ENCODE results near the gene SUPT16H.
A peak's percentile ranks its signal among the peaks of the same experiment; 100 is the strongest.
"Not testable (repeated sequence)": the region's sequence is repeated elsewhere in the genome, so short reads cannot be mapped to it uniquely, and the experiment has no call there.

The SUPT16H gene

DNA sequence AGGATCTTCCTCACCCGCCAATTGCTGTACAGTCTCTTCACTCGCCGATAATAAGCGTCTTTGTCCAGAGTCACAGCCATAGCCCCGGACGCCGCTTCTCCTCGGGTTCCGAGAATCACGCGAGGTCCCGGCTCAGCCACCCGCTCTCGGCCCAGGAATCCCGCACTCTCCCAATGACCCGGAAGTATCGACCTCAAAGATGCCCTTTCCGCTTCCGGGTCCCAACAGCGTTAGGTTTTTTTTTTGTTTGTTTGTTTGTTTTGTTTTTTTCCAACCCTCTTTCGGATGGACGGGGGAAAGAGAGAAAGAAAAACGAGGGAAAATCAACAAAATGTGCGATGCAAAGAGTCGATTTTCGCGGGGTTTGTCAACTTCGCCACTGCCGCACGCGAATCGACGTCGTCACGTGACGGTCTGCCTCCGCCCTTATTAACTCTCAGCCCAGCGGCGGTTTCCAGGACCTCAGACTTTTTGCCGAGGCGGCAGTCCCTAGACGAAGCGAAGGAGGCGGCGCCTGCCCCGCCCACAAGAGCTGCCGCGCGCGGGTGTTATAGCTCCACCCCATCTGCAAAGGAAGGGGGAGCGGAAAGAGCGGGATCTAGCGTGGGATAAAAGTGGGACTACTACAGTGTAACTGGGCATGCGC, at the start of gene SUPT16H:
SUPT16H (minus strand) TSS at position 172 of the 646 bp plus-strand sequence; CDS start at position 80, 92 bp downstream.
- peak; percentile 30 for FAIRE-seq

GRCh38 chr14:21431126-21431525, 47.3 kb upstream of the SUPT16H start:
- DNase-seq (ENCODE audit: low spot score) (no peak), FAIRE-seq (no peak)

More for the DNA sequence above, at the start of gene SUPT16H:
- peak; percentile 80 for DNase-seq (ENCODE audit: low spot score)

DNA sequence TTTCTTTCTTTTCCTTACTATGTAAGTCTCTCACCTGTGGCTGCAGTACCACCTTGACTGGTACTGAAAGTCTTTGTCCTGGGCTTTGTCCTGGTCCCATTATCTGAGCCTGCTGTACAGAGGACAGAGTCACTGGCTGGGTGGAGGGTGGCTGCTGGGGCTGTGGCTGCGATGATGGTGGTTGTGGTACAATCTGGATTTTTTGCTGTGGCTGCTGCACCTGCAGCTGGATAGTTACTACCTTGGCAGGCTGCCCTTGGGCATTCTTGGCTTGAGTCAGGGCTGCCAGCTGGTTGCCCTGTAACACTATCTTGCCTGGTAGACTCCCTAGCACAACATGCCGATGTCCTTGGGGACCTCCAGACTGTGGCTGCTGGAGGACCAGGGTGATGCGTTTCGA, 45.1 kb upstream of the SUPT16H start:
- no peak for DNase-seq (ENCODE audit: low spot score)

GRCh38 chr14:21426692-21427091, 42.9 kb upstream of the SUPT16H start:
- DNase-seq (ENCODE audit: low spot score) (no peak), FAIRE-seq (no peak)

More for the DNA sequence above, 45.1 kb upstream of the SUPT16H start:
- no peak for FAIRE-seq

DNA sequence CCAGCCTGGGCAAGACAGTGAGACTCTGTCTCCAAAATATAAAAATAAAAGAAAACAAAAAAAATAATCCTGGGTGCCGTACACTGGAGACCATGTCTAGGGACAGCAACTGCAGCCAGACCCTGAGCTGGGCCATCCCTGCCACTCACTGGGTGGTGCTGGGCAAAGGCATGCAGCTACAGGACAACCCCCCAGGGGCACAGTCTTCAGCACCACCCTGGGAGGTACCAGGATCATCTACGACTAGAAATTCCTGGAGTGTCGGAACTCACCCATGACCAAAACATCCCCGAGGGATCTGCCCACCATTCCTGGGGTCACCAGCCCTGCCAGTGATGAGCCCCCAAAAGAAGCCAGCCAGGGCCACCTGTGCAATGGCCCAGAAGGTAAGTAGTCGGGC, 35.7 kb upstream of the SUPT16H start:
- DNase-seq (ENCODE audit: low spot score) (no peak), FAIRE-seq (no peak)

- DNase-seq (ENCODE audit: low spot score) (no peak), FAIRE-seq (no peak)
Observed at GRCh38 chr14:21415329-21415728, 31.5 kb upstream of the SUPT16H start.

GRCh38 chr14:21414137-21414631, 30.4 kb upstream of the SUPT16H start:
- DNase-seq (ENCODE audit: low spot score) (no peak), FAIRE-seq (no peak)

DNA sequence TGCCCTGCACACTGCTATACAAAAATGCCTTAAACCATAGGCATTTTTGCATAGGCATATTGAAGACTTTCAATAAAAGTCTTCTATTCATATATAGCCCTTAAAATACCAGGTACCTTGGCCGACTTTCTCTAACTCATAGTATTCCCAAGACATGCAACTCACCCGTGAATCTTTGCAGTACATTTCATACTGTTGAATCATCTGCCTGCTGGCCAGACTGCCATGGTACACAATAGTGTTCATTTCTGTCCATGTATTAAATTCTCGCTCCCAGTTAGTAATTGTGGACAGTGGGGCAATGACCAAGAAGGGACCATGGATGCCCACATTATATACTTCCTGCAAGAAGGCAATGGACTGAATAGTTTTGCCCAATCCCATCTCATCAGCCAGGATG, 24.3 kb upstream of the SUPT16H start:
- DNase-seq (ENCODE audit: low spot score) (no peak), FAIRE-seq (no peak)

GRCh38 chr14:21406213-21406612, 22.4 kb upstream of the SUPT16H start:
- no peak for FAIRE-seq
- DNase-seq (ENCODE audit: low spot score): no peak

DNA sequence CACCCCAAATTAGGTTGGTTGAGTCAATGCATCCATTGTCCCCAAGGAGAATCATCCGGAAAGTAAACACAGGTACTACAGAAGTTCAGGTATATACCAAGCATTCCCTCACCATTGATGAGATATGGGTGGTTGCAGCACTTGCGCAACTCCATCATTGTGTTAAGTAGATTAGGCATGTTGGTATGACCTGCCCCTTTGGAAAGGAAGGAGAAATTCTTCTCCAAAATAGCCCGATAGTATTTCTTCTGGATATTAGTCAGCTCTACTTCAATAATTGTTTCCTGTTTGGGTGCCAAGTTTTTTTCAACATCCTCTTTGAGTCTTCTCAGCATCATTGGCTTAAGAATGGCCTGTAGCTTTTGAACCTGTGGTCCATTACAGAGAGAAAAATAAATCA, 21.3 kb upstream of the SUPT16H start:
- FAIRE-seq: no peak
- no peak for DNase-seq (ENCODE audit: low spot score)

GRCh38 chr14:21399311-21399870, 15.6 kb upstream of the SUPT16H start:
- FAIRE-seq: no peak
- DNase-seq (ENCODE audit: low spot score): no peak

DNA sequence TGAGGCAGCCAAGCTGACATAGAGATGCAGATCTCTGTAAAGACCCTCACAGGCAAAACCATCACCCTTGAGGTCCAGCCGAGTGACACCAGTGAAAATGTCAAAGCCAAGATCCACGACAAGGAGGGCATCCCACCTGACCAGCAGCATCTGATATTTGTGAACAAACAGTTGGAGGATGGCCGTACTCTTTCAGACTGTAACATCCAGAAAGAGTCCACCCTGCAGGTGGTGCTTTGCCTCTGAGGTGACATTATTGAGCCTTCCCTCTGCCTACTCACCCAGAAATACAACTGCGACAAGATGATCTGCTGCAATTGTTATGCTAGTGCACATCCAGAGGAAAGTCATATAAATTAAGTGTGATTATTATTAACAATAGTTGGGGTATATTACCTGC, 15.1 kb upstream of the SUPT16H start:
- no peak for FAIRE-seq
- no peak for DNase-seq (ENCODE audit: low spot score)

GRCh38 chr14:21395450-21395849, 11.6 kb upstream of the SUPT16H start:
- no peak for FAIRE-seq
- no peak for DNase-seq (ENCODE audit: low spot score)

- FAIRE-seq (no peak), DNase-seq (ENCODE audit: low spot score) (no peak)
Observed at GRCh38 chr14:21385188-21385904, 1.5 kb upstream of the SUPT16H start.

- no peak for FAIRE-seq
- DNase-seq (ENCODE audit: low spot score): no peak
Observed at GRCh38 chr14:21384494-21384851, 654 bp upstream of the SUPT16H start.

- peak; percentile 45 for DNase-seq (ENCODE audit: low spot score)
- no peak for FAIRE-seq
Observed at GRCh38 chr14:21382886-21383847, 652 bp downstream of the SUPT16H start.

DNA sequence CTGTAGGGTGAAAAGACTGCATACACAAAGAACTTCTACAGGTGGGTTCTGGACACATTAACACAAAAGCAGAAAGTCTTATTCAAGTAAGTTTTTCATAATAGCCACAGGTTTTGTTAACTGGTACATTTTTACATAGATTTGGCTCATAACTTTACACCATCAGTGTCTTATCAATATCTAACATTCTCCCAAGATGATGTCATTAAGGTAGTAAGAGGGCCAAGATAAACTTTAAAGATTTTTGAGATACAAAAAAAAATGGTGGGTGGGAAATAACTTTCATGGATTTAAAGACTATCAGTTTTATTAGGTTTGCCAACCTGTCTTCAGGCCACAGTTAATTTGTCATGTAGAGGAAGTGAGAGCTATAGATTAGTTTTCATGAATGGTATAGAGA, 1.7 kb downstream of the SUPT16H start:
- FAIRE-seq: no peak
- no peak for DNase-seq (ENCODE audit: low spot score)

DNA sequence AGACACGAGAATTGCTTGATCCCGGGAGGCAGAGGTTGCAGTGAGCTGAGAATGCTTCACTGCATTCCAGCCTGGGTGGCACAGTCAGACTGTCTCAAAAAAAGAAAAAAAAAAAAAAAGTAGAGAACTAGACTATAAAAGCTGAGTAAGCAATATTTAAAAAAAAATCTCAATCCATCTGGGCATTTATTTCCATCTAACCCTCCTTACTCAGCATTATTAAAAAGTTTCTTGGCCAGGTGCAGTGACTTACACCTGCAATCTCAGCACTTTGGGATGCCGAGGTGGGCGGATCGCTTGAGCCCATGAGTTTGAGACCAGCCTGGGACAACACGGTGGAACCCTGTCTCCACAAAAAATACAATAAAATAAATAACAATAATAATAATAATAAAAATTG, 4.5 kb downstream of the SUPT16H start:
- no peak for DNase-seq (ENCODE audit: low spot score)
- FAIRE-seq: no peak

DNA sequence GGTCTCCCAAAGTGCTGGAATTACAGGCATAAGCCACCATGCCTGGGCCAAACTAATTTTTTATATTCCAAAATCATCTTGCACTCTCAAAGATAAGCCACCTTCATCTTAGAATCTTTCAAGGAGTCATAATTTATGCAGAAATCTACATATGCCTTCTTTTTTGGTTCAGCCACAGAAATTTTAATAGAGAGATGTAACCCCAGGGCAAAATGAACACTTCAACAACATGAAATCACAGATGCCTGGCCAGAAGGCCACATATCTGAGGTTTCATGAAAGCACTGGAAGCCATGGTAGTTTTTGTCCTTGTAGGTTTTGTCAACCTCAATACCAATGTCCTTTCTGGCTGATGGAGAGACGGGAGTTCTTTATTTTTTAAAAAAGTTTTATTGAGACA, 9.8 kb downstream of the SUPT16H start:
- no peak for DNase-seq (ENCODE audit: low spot score)
- FAIRE-seq: no peak

GRCh38 chr14:21372814-21373213, 11.0 kb downstream of the SUPT16H start:
- not testable (repeated sequence) for DNase-seq (ENCODE audit: low spot score); FAIRE-seq

- DNase-seq (ENCODE audit: low spot score) (no peak), FAIRE-seq (no peak)
Observed at GRCh38 chr14:21369949-21370679, 13.7 kb downstream of the SUPT16H start.
